ENCODE results near the gene ADPRS.

- TF ChIP-seq, protein P1, sequence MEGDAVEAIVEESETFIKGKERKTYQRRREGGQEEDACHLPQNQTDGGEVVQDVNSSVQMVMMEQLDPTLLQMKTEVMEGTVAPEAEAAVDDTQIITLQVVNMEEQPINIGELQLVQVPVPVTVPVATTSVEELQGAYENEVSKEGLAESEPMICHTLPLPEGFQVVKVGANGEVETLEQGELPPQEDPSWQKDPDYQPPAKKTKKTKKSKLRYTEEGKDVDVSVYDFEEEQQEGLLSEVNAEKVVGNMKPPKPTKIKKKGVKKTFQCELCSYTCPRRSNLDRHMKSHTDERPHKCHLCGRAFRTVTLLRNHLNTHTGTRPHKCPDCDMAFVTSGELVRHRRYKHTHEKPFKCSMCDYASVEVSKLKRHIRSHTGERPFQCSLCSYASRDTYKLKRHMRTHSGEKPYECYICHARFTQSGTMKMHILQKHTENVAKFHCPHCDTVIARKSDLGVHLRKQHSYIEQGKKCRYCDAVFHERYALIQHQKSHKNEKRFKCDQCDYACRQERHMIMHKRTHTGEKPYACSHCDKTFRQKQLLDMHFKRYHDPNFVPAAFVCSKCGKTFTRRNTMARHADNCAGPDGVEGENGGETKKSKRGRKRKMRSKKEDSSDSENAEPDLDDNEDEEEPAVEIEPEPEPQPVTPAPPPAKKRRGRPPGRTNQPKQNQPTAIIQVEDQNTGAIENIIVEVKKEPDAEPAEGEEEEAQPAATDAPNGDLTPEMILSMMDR (conservative IDR thresholded peaks at IDR 0.05; ENCODE audit: low read length), result no peak
- no peak for TF ChIP-seq EZH2phosphoT487 (IDR thresholded peaks at IDR 0.05; ENCODE audit: borderline replicate concordance)
These were observed 40.2 kb downstream of the ADPRS start for GRCh38 chr1:36128905-36129206.

Measured in Loucy (cell line).